ENCODE data around the gene FBXO38.

The FBXO38 gene

GRCh38 chr5:148477429-148477828 is 93.7 kb downstream of the FBXO38 start:
- no peak for DNase-seq (ENCODE audit: low read depth in 2 of 2)

GRCh38 chr5:148482196-148482595 is 98.4 kb downstream of the FBXO38 start:
- no peak for DNase-seq (ENCODE audit: low read depth in 2 of 2)

GRCh38 chr5:148482697-148483462 is 99.1 kb downstream of the FBXO38 start:
- peak; percentile 38 to 53 for DNase-seq (ENCODE audit: low read depth in 2 of 2)

GRCh38 chr5:148483750-148484149 is 100.0 kb downstream of the FBXO38 start:
- no peak for DNase-seq (ENCODE audit: low read depth in 2 of 2)

- no peak for DNase-seq (ENCODE audit: low read depth in 2 of 2)
These were observed 100.9 kb downstream of the FBXO38 start for GRCh38 chr5:148484651-148485050.

- DNase-seq (ENCODE audit: low read depth in 2 of 2), result no peak
These were observed 102.7 kb downstream of the FBXO38 start for GRCh38 chr5:148486456-148486855.

GRCh38 chr5:148488757-148489156 is 105.0 kb downstream of the FBXO38 start:
- DNase-seq (ENCODE audit: low read depth in 2 of 2), result no peak

- DNase-seq (ENCODE audit: low read depth in 2 of 2), result no peak
These were observed 107.4 kb downstream of the FBXO38 start for GRCh38 chr5:148491015-148491792.

- DNase-seq (ENCODE audit: low read depth in 2 of 2), result no peak
These were observed 108.0 kb downstream of the FBXO38 start for GRCh38 chr5:148491793-148492184.

- DNase-seq (ENCODE audit: low read depth in 2 of 2), result no peak
These were observed 108.6 kb downstream of the FBXO38 start for GRCh38 chr5:148492351-148492750.

Data from activated CD4-positive, alpha-beta T cell treated with anti-CD3 and anti-CD28 coated beads for 24 hours (primary cell).